ENCODE results near the gene ERP27.

DNA sequence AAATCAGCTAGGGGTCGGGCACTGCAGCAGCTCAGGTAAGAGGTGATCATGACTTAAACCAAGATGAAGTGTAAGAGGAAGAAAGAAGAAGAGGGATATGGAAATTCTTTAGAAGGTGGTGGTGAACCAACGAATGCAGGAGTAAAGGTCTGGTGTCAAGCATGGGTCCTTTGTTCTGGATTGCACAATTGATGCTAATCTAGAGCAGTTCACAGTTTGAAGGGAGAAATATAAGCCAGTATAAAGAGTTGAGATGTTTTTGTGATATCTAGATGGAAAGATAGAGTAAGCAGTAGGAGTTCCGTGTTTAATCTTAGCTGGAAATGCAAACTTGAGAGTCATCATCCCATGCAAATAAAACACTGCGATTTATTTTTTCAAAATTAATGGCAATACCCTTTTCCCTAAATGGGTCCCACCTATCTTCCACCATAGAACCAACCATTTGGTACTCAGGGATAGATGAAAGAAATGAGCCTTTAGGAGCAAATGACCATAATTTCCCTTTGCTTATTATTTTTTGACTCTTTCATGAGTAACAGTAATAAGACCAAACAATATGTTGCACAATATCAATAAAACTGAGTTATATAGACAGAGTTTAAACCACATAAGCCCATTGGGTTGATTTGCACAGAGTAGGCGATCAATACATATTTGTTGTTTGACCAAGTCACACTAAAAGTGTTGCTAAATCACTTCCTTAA is 37.7 kb downstream of the ERP27 start:
- TF ChIP-seq, protein P1, sequence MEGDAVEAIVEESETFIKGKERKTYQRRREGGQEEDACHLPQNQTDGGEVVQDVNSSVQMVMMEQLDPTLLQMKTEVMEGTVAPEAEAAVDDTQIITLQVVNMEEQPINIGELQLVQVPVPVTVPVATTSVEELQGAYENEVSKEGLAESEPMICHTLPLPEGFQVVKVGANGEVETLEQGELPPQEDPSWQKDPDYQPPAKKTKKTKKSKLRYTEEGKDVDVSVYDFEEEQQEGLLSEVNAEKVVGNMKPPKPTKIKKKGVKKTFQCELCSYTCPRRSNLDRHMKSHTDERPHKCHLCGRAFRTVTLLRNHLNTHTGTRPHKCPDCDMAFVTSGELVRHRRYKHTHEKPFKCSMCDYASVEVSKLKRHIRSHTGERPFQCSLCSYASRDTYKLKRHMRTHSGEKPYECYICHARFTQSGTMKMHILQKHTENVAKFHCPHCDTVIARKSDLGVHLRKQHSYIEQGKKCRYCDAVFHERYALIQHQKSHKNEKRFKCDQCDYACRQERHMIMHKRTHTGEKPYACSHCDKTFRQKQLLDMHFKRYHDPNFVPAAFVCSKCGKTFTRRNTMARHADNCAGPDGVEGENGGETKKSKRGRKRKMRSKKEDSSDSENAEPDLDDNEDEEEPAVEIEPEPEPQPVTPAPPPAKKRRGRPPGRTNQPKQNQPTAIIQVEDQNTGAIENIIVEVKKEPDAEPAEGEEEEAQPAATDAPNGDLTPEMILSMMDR (IDR thresholded peaks at IDR 0.05), result no peak
- TF ChIP-seq RAD21 (IDR thresholded peaks at IDR 0.05; ENCODE audit: low read length) (no peak), USF1 (IDR thresholded peaks at IDR 0.05; ENCODE audit: borderline replicate concordance, low read depth) (no peak), PBX3 (IDR thresholded peaks at IDR 0.05) (no peak), CHD2 (IDR thresholded peaks at IDR 0.05; ENCODE audit: low read length, partially characterized antibody) (no peak), TCF12 (IDR thresholded peaks at IDR 0.05) (no peak), SIN3A (IDR thresholded peaks at IDR 0.05; ENCODE audit: borderline replicate concordance, low read depth, low read length) (no peak)
- TF ChIP-seq, protein P2, sequence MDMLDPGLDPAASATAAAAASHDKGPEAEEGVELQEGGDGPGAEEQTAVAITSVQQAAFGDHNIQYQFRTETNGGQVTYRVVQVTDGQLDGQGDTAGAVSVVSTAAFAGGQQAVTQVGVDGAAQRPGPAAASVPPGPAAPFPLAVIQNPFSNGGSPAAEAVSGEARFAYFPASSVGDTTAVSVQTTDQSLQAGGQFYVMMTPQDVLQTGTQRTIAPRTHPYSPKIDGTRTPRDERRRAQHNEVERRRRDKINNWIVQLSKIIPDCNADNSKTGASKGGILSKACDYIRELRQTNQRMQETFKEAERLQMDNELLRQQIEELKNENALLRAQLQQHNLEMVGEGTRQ (IDR thresholded peaks at IDR 0.05; ENCODE audit: borderline replicate concordance, low read depth, low read length), result no peak
